Measurements from ENCODE around the gene IQCF5. TPM values are rescaled to one million over a fixed set of nuclear protein-coding genes. Genes with fewer than 3 reads are reported as not detected.

The IQCF5 gene
- total RNA-seq (2021; ENCODE audit: unreplicated experiment) (not detected), Bru-seq, nascent RNA (percentile 17 among the genes with signal in this experiment), BruChase-seq, experiment 1, labeled RNA remaining after a 6-hour chase (not detected), BruChase-seq, experiment 2, labeled RNA remaining after a 2-hour chase (not detected)
- not detected in 2 replicates for polyA plus RNA-seq (2012)
- long read RNA-seq, partial matches to known transcripts = 0 of 1 reads
- long read RNA-seq, other reads (novel, unspliced or antisense) = 1 of 1 reads

DNA sequence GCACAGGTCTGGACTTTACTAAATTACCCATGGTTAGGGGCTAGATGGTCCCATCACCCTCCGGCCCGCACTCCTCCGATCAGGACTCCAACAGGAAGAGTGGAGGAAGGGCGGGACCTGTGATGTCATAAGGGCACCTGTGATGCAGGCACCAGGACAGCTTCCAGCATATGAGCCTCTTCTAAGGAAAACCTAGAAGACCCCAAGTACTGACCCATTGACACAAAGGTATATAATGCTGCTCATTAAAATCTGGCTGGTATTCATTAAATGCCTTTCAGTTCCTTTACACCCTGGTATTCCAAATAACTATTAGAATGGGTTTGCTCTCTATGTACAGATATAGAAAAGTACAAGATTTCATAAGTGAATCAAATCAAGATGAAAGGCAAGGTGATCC lies at the start of gene IQCF5:
Gene IQCF5, minus strand, starts transcription at position 101 of the 400 bp plus-strand sequence. Its CDS starts 70 bp downstream, at position 31.
- no TSS peak for BruUV-seq (replicated peaks)
- H3K79me2 ChIP-seq (ENCODE audit: insufficient read depth, low read length) = no peaks in the 10 kb centered on the region
- no peak within 1 kb of the TSS for H2AFZ ChIP-seq (ENCODE audit: low read depth, low read length, poor library complexity, severe bottlenecking)
- H3K9me3 ChIP-seq (ENCODE audit: control insufficient read depth in 1 of 2, insufficient read depth in 1 of 2, low read depth in 1 of 2, low read length in 2 of 2) = no peaks in the 10 kb centered on the region
- no peaks in the 10 kb centered on the region for H3K27me3 ChIP-seq (ENCODE audit: insufficient read depth, low read length)
- intact Hi-C loops (cut with micrococcal nuclease) = no loop called here
- H3K9ac ChIP-seq (ENCODE audit: low read length) = no peak within 1 kb of the TSS
- no peak for ATAC-seq
- peaks cover 0 to 9% of the 10 kb centered on the region in 2 experiments; a peak in 2 of 4 replicates for H3K4me1 ChIP-seq (ENCODE audit: control insufficient read depth in 1 of 2, insufficient read depth in 2 of 2, low read length in 2 of 2)
- CTCF ChIA-PET = no interaction called here
- no peaks in the 10 kb centered on the region for H3K9me2 ChIP-seq (ENCODE audit: insufficient read depth)
- no peaks in the 10 kb centered on the region for H4K20me1 ChIP-seq (ENCODE audit: insufficient read depth)
- TF ChIP-seq RAD21 (IDR thresholded peaks at IDR 0.05; ENCODE audit: low read depth) (no peak), ZBTB33 (IDR thresholded peaks at IDR 0.05; ENCODE audit: extremely low read depth, insufficient replicate concordance, low read length) (no peak), JUND (IDR thresholded peaks at IDR 0.05) (no peak), ATF3 (IDR thresholded peaks at IDR 0.05) (no peak), FOSL1 (IDR thresholded peaks at IDR 0.05; ENCODE audit: low read depth) (no peak), SIN3A (IDR thresholded peaks at IDR 0.05; ENCODE audit: low read depth) (no peak)
- POLR2A ChIA-PET = no interaction called here
- DNase-seq (ENCODE audit: low read depth, low spot score) = no peak
- no peak within 1 kb of the TSS for H3K27ac ChIP-seq (ENCODE audit: low read depth, low read length)
- RAD21 ChIA-PET (ENCODE audit: low non-redundant PET in 1 of 2, low total read pairs in 2 of 2, uncharacterized antibody in 2 of 2, unreplicated experiment in 2 of 2) = no interaction called here
- no peak within 1 kb of the TSS for H3K4me3 ChIP-seq (replicated peaks in 1 of 2; ENCODE audit: low read depth in 1 of 2, low read length in 2 of 2)
- no peaks in the 10 kb centered on the region for H3K36me3 ChIP-seq (ENCODE audit: control insufficient read depth in 1 of 2, insufficient read depth in 2 of 2, low read length in 2 of 2)
- peak within 1 kb of the TSS; percentile 6; the same call in 1 of the 2 replicates for H3K4me2 ChIP-seq (ENCODE audit: low read length)

DNA sequence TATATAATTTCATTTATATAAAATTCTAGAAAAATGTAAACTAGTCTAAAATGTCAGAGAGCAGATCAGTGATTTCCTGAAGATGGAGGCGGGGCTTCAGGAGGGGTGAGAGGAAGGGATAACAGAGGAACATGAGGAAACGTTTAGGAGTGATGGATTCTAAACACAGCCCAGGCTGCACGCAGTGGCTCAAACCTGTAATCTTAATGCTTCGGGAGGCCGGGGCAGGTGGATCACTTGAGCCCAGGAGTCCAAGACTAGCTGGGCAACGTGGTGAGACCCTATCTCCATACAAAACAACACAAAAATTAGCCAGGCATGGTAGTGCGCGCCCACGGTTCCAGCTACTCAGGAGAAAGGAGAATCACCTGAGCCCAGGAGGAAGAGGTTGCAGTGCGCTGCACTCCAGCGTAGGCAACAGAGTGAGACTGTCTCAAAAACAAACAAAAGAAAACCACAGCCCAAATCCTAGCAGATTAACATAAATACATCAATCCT lies 45.7 kb upstream of the IQCF5 start:
- H3K4me3 ChIP-seq (replicated peaks in 1 of 2; ENCODE audit: low read depth in 1 of 2, low read length in 2 of 2) = no peak overlapping the region
- intact Hi-C loops (cut with micrococcal nuclease) = no loop called here
- POLR2A ChIA-PET = no interaction called here
- H3K4me2 ChIP-seq (ENCODE audit: low read length) = no peak overlapping the region
- no TSS peak for BruUV-seq (replicated peaks)
- RAD21 ChIA-PET (ENCODE audit: low non-redundant PET in 1 of 2, low total read pairs in 2 of 2, uncharacterized antibody in 2 of 2, unreplicated experiment in 2 of 2) = no interaction called here
- H3K9ac ChIP-seq (ENCODE audit: low read length) = no peak overlapping the region
- H3K9me3 ChIP-seq (ENCODE audit: control insufficient read depth in 1 of 2, insufficient read depth in 1 of 2, low read depth in 1 of 2, low read length in 2 of 2) = no peaks in the 10 kb centered on the region
- no peaks in the 10 kb centered on the region for H3K27me3 ChIP-seq (ENCODE audit: insufficient read depth, low read length)
- H3K9me2 ChIP-seq (ENCODE audit: insufficient read depth) = no peaks in the 10 kb centered on the region
- TF ChIP-seq CBX3 (IDR thresholded peaks at IDR 0.05; ENCODE audit: low read depth) (no peak), CEBPB (IDR thresholded peaks at IDR 0.05; ENCODE audit: low read depth) (no peak), EZH2phosphoT487 (IDR thresholded peaks at IDR 0.05; ENCODE audit: borderline replicate concordance) (no peak), ZFX (IDR thresholded peaks at IDR 0.05) (no peak), YY1 (IDR thresholded peaks at IDR 0.05; ENCODE audit: extremely low read depth, insufficient replicate concordance, low read depth, low read length) (no peak), EZH2 (IDR thresholded peaks at IDR 0.05) (no peak), RAD21 (IDR thresholded peaks at IDR 0.05; ENCODE audit: low read depth) (no peak)
- TF ChIP-seq, protein P1, sequence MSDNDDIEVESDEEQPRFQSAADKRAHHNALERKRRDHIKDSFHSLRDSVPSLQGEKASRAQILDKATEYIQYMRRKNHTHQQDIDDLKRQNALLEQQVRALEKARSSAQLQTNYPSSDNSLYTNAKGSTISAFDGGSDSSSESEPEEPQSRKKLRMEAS (IDR thresholded peaks at IDR 0.05) = no peak
- TF ChIP-seq, protein P2, sequence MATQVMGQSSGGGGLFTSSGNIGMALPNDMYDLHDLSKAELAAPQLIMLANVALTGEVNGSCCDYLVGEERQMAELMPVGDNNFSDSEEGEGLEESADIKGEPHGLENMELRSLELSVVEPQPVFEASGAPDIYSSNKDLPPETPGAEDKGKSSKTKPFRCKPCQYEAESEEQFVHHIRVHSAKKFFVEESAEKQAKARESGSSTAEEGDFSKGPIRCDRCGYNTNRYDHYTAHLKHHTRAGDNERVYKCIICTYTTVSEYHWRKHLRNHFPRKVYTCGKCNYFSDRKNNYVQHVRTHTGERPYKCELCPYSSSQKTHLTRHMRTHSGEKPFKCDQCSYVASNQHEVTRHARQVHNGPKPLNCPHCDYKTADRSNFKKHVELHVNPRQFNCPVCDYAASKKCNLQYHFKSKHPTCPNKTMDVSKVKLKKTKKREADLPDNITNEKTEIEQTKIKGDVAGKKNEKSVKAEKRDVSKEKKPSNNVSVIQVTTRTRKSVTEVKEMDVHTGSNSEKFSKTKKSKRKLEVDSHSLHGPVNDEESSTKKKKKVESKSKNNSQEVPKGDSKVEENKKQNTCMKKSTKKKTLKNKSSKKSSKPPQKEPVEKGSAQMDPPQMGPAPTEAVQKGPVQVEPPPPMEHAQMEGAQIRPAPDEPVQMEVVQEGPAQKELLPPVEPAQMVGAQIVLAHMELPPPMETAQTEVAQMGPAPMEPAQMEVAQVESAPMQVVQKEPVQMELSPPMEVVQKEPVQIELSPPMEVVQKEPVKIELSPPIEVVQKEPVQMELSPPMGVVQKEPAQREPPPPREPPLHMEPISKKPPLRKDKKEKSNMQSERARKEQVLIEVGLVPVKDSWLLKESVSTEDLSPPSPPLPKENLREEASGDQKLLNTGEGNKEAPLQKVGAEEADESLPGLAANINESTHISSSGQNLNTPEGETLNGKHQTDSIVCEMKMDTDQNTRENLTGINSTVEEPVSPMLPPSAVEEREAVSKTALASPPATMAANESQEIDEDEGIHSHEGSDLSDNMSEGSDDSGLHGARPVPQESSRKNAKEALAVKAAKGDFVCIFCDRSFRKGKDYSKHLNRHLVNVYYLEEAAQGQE (IDR thresholded peaks at IDR 0.05; ENCODE audit: low read depth) = no peak
- no peaks in the 10 kb centered on the region for H4K20me1 ChIP-seq (ENCODE audit: insufficient read depth)
- H2AFZ ChIP-seq (ENCODE audit: low read depth, low read length, poor library complexity, severe bottlenecking) = no peak overlapping the region
- H3K36me3 ChIP-seq (ENCODE audit: control insufficient read depth in 1 of 2, insufficient read depth in 2 of 2, low read length in 2 of 2) = no peaks in the 10 kb centered on the region
- DNase-seq (ENCODE audit: low read depth, low spot score) (no peak), ATAC-seq (no peak)
- H3K4me1 ChIP-seq (ENCODE audit: control insufficient read depth in 1 of 2, insufficient read depth in 2 of 2, low read length in 2 of 2) = no peaks in the 10 kb centered on the region
- CTCF ChIA-PET = no interaction called here
- no peaks in the 10 kb centered on the region for H3K79me2 ChIP-seq (ENCODE audit: insufficient read depth, low read length)
- H3K27ac ChIP-seq (ENCODE audit: low read depth, low read length) = no peak overlapping the region
